ENCODE data around the gene KRT9.

Gene KRT9

GRCh38 chr17:41537990-41538389, 33.9 kb downstream of the KRT9 start:
- peak; percentile 44 to 56 for DNase-seq (ENCODE audit: low read depth in 2 of 2)

DNA sequence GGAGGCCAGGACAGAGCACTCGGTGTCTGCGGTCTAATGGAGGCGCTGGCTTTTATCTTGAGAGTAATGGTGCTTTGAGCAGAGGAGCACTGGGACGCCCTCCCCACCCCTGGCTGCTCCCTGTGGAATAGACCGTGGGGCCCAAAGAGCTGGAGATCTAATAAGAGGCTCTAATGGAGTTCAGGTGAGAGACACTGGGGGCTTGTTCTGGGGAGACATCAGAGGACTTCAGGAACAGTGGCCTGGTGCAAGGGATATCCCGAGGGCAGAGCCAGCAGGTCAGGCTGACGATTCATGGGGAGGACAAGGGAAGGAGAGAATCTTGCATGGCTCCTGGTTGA, 34.3 kb downstream of the KRT9 start:
- no peak for DNase-seq (ENCODE audit: low read depth in 2 of 2)
- TF ChIP-seq, protein P1, sequence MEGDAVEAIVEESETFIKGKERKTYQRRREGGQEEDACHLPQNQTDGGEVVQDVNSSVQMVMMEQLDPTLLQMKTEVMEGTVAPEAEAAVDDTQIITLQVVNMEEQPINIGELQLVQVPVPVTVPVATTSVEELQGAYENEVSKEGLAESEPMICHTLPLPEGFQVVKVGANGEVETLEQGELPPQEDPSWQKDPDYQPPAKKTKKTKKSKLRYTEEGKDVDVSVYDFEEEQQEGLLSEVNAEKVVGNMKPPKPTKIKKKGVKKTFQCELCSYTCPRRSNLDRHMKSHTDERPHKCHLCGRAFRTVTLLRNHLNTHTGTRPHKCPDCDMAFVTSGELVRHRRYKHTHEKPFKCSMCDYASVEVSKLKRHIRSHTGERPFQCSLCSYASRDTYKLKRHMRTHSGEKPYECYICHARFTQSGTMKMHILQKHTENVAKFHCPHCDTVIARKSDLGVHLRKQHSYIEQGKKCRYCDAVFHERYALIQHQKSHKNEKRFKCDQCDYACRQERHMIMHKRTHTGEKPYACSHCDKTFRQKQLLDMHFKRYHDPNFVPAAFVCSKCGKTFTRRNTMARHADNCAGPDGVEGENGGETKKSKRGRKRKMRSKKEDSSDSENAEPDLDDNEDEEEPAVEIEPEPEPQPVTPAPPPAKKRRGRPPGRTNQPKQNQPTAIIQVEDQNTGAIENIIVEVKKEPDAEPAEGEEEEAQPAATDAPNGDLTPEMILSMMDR (IDR thresholded peaks at IDR 0.05; ENCODE audit: low read depth, low read length): no peak
- H3K4me3 ChIP-seq (replicated peaks in 1 of 2; ENCODE audit: low read depth in 2 of 2, low read length in 2 of 2): no peak overlapping the region

More at GRCh38 chr17:41537990-41538389, 33.9 kb downstream of the KRT9 start:
- H3K4me3 ChIP-seq (replicated peaks in 1 of 2; ENCODE audit: low read depth in 2 of 2, low read length in 2 of 2): no peak overlapping the region
- TF ChIP-seq, protein P1 (IDR thresholded peaks at IDR 0.05; ENCODE audit: low read depth, low read length): no peak

GRCh38 chr17:41536741-41537613, 34.9 kb downstream of the KRT9 start:
- TF ChIP-seq, protein P1 (IDR thresholded peaks at IDR 0.05; ENCODE audit: low read depth, low read length): no peak
- DNase-seq (ENCODE audit: low read depth in 2 of 2): no peak

DNA sequence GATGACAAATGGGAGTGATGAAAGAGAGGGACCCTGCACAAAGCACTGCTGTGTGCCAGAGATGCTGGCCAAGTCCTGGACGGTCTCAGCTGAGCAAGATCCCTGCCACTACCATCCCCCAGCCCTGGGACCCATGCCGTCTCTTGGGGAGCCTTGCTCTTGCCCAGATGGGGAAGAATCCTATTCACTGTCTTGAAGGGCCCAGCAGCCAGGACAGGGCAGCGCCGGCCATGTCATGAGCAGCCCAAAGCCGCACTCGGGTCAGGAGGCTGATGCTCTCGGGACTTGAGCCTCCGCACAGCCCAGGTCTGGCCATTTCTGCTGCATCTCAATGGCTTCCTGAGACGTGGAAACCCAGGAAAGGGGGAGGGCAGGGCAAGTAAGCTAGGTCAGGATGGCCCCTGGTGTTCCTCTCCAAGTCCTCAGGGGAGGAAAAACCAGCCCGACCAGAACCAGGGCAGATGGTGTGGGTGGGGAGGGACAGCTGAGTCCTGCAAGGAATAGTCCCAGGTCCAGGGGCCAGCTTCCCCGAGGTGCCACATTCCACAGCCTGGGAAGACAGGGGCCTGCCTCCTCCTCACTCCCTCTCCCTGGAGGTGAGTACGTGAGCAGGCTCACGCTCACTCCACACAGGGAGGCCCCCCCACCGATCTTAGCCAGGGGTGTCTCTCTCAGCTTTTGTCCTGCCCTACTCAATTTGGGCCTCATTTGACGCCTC, 35.9 kb downstream of the KRT9 start:
- TF ChIP-seq, protein P1 (IDR thresholded peaks at IDR 0.05; ENCODE audit: low read depth, low read length): no peak
- DNase-seq (ENCODE audit: low read depth in 2 of 2): no peak
- H3K4me3 ChIP-seq (replicated peaks in 1 of 2; ENCODE audit: low read depth in 2 of 2, low read length in 2 of 2): no peak overlapping the region

More at GRCh38 chr17:41536741-41537613, 34.9 kb downstream of the KRT9 start:
- H3K4me3 ChIP-seq (replicated peaks in 1 of 2; ENCODE audit: low read depth in 2 of 2, low read length in 2 of 2): no peak overlapping the region

DNA sequence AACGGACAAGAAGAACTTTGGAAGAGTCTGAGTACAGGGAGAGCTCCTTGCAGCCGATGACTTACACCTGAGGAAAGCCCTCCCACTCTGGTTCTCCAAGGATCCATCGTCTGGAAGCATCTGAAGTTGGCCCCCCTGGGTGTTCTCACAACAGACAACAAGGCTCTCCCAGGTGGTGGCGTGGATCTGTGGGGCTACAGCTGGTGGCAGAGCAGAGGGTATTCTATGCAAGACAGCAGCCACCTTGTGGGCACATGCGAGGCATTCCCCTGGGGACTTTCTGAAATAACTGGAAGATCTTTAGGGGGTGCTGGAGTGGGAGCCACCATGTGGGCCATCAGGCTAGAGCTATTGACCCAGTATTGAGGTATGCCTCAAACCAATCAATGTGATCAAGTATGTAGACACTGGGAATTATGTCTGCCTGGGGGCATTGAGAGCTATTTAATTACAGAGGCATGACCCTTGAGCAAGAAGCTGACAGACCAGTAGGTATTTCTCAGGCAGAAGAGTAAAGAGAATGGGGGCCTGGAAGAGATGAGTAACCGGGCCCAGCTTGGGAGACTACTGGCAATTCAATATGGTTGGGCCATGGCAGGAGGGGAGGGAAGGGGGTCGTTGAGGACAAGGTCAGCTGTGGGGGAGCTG, 36.8 kb downstream of the KRT9 start:
- TF ChIP-seq, protein P1 (IDR thresholded peaks at IDR 0.05; ENCODE audit: low read depth, low read length): no peak
- no peak overlapping the region for H3K4me3 ChIP-seq (replicated peaks in 1 of 2; ENCODE audit: low read depth in 2 of 2, low read length in 2 of 2)
- no peak for DNase-seq (ENCODE audit: low read depth in 2 of 2)

DNA sequence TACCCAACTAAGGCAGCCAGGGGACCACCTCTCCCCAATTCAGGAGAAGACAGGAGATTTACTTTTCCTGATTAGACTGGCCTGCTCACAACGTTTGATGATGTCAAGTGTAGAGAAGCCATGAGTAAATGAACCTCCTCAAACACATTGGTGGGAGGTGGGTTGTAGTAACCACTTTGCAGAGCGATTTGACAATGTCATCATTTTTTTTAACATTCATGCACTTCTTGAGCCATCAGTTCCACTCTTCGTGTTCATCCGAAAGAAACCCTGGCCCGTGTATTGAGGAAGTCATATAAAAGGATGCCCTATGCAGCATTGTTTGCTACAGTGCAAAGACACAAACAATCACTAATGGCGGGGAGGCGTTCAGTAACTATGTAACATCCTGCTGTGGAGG, 38.2 kb downstream of the KRT9 start:
- DNase-seq (ENCODE audit: low read depth in 2 of 2): no peak
- H3K4me3 ChIP-seq (replicated peaks in 1 of 2; ENCODE audit: low read depth in 2 of 2, low read length in 2 of 2): no peak overlapping the region
- TF ChIP-seq, protein P1 (IDR thresholded peaks at IDR 0.05; ENCODE audit: low read depth, low read length): no peak

All from cardiac fibroblast (primary cell).